OCI-LY7 (cell line): ENCODE data around the gene FAM13C. TPM values are rescaled to one million over a fixed set of nuclear protein-coding genes. Genes with fewer than 3 reads are reported as not detected.
"Not testable (repeated sequence)": the region's sequence is repeated elsewhere in the genome, so short reads cannot be mapped to it uniquely, and the experiment has no call there.

ENCODE experiments used
- Bru-seq: library from RNA; stranded (reverse); fragments of 400-500 nt; gene quantifications from one replicate; lab custom pipeline; 2021; lab: Mats Ljungman, UMichigan
- BruChase-seq, 2 experiments: library from RNA; stranded (reverse); fragments of 400-500 nt; gene quantifications; one replicate each; lab custom pipeline; 2021; lab: Mats Ljungman, UMichigan
- BruUV-seq: library from RNA; stranded (reverse); fragments of 400-500 nt; replicated peaks from 2 replicates; lab custom pipeline; 2021; lab: Mats Ljungman, UMichigan
- CTCF ChIA-PET: fragments of 300-600 bp; sonication (Branson Sonifier 250); formaldehyde crosslinking; loops from one replicate; lab custom pipeline; 2022; ENCODE audit warnings: antibody characterized with exemption; ENCODE audit not compliant: unreplicated experiment; lab: Charles Lee
- POLR2A ChIA-PET: fragments of 300-600 bp; sonication (Branson Sonifier 250); formaldehyde crosslinking; loops from one replicate; lab custom pipeline; 2022; ENCODE audit warnings: antibody characterized with exemption; lab: Charles Lee
- DNase-seq: peaks from one replicate; pipeline ENCODE4 v3.0.0-alpha.2; 2015; ENCODE audit warnings: low spot score
- H2AFZ ChIP-seq: fragments of 200-600 bp; sonication (generic), shearing (Covaris generic); 2 replicates; pipeline ENCODE4 v1.6.1; 2014; ENCODE audit warnings: mild to moderate bottlenecking, antibody characterized with exemption, low read length, moderate library complexity
- H3K27ac ChIP-seq: fragments of 200-600 bp; sonication (generic); 2 replicates; pipeline ENCODE4 v1.5.1; 2014; ENCODE audit warnings: mixed run types, low read depth, mild to moderate bottlenecking, moderate library complexity, low read length, inconsistent platforms; ENCODE audit not compliant: poor library complexity, severe bottlenecking
- H3K36me3 ChIP-seq: fragments of 200-600 bp; sonication (generic); 2 replicates; pipeline ENCODE4 v1.6.1; 2014; ENCODE audit warnings: mild to moderate bottlenecking, antibody characterized with exemption, low read length, moderate library complexity, mixed read lengths; ENCODE audit not compliant: insufficient read depth
- H3K4me1 ChIP-seq: fragments of 200-600 bp; sonication (generic); 2 replicates; pipeline ENCODE4 v1.5.1; 2014; ENCODE audit warnings: mild to moderate bottlenecking, low read length; ENCODE audit not compliant: insufficient read depth, poor library complexity, severe bottlenecking
- H3K4me2 ChIP-seq: fragments of 200-600 bp; sonication (generic); 2 replicates; pipeline ENCODE4 v1.6.1; 2014; ENCODE audit warnings: mild to moderate bottlenecking, low read length
- H3K4me3 ChIP-seq: fragments of 200-600 bp; sonication (generic); 2 replicates; pipeline ENCODE4 v1.5.1; 2014; ENCODE audit warnings: mild to moderate bottlenecking, low read depth, low read length; ENCODE audit not compliant: poor library complexity, severe bottlenecking
- H3K79me2 ChIP-seq: fragments of 200-600 bp; sonication (generic); 2 replicates; pipeline ENCODE4 v1.6.1; 2016; ENCODE audit warnings: low read depth, mild to moderate bottlenecking, low read length, moderate library complexity, mixed read lengths; ENCODE audit not compliant: insufficient read depth
- H3K9me2 ChIP-seq: fragments of 200-600 bp; sonication (generic); 2 replicates; pipeline ENCODE4 v1.6.1; 2016; ENCODE audit warnings: mild to moderate bottlenecking, low read length, mixed read lengths; ENCODE audit not compliant: insufficient read depth
- H3K9me3 ChIP-seq: fragments of 200-600 bp; sonication (generic); 2 replicates; pipeline ENCODE4 v1.6.1; 2014; ENCODE audit warnings: mild to moderate bottlenecking, mixed run types, low read length, mixed read lengths
- H4K20me1 ChIP-seq: fragments of 200-600 bp; sonication (generic); 2 replicates; pipeline ENCODE4 v1.6.1; 2014; ENCODE audit warnings: mild to moderate bottlenecking, antibody characterized with exemption, low read length, moderate library complexity, mixed read lengths; ENCODE audit not compliant: insufficient read depth
- EZH2phosphoT487 ChIP-seq: fragments of 200-600 bp; sonication (generic); IDR thresholded peaks from 2 replicates; pipeline ENCODE4 v1.6.1; 2018; ENCODE audit warnings: low read depth, borderline replicate concordance, mild to moderate bottlenecking, mixed run types, antibody characterized with exemption, low read length, moderate library complexity, mixed read lengths
- intact Hi-C: fragments of 100-400 bp; cut with micrococcal nuclease; formaldehyde crosslinking; loops from one replicate; pipeline ENCODE4 v1.10.0; 2022; ENCODE audit not compliant: unreplicated experiment
- long read RNA-seq: library from polyadenylated mRNA; stranded (forward); transcript quantifications from one replicate; pipeline ENCODE4 v2.0.0, GENCODE V29; 2022
- total RNA-seq, 2 experiments: library from RNA; depleted of rRNA in 1 of 2; stranded (reverse); fragments of >200 nt in 1 of 2; shearing (Covaris generic) in 1 of 2; gene quantifications; 2 replicates each; pipeline ENCODE4 v1.2.3, GENCODE V29; 2014 to 2022
- TF ChIP-seq, protein P1 (sequence below): fragments of 200-600 bp; sonication (generic); conservative IDR thresholded peaks from 2 replicates; pipeline ENCODE4 v1.5.1; 2014; ENCODE audit warnings: mild to moderate bottlenecking, antibody characterized with exemption, low read length, moderate library complexity, mixed read lengths

FAM13C gene
- not detected in 2 replicates for total RNA-seq (2014; rRNA removed; shearing (Covaris generic))
- not detected in 2 replicates for total RNA-seq (2022)
- not detected for Bru-seq, nascent RNA
- BruChase-seq, experiment 1, labeled RNA remaining after a 6-hour chase: not detected
- not detected for BruChase-seq, experiment 2, labeled RNA remaining after a 2-hour chase
- long read RNA-seq: 0 reads

GRCh38 chr10:59362144-59362958 is at the start of gene FAM13C:
TSS of gene FAM13C (minus strand) at chr10:59362549. CDS start at chr10:59362460, 89 bp downstream.
- no peak for TF ChIP-seq EZH2phosphoT487
- TF ChIP-seq, protein P1, sequence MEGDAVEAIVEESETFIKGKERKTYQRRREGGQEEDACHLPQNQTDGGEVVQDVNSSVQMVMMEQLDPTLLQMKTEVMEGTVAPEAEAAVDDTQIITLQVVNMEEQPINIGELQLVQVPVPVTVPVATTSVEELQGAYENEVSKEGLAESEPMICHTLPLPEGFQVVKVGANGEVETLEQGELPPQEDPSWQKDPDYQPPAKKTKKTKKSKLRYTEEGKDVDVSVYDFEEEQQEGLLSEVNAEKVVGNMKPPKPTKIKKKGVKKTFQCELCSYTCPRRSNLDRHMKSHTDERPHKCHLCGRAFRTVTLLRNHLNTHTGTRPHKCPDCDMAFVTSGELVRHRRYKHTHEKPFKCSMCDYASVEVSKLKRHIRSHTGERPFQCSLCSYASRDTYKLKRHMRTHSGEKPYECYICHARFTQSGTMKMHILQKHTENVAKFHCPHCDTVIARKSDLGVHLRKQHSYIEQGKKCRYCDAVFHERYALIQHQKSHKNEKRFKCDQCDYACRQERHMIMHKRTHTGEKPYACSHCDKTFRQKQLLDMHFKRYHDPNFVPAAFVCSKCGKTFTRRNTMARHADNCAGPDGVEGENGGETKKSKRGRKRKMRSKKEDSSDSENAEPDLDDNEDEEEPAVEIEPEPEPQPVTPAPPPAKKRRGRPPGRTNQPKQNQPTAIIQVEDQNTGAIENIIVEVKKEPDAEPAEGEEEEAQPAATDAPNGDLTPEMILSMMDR: no peak
- H3K79me2 ChIP-seq: no peaks in the 10 kb centered on the region
- H3K36me3 ChIP-seq: no peaks in the 10 kb centered on the region
- no peak within 1 kb of the TSS for H3K4me2 ChIP-seq
- H3K27ac ChIP-seq: no peak within 1 kb of the TSS
- no peak within 1 kb of the TSS for H3K4me3 ChIP-seq
- no peaks in the 10 kb centered on the region for H4K20me1 ChIP-seq
- H3K4me1 ChIP-seq: no peaks in the 10 kb centered on the region
- BruUV-seq: no TSS peak
- CTCF ChIA-PET: no interaction called here
- no peak within 1 kb of the TSS for H2AFZ ChIP-seq
- intact Hi-C loops: no loop called here
- no peaks in the 10 kb centered on the region for H3K9me3 ChIP-seq
- POLR2A ChIA-PET: no interaction called here
- no peak for DNase-seq
- H3K9me2 ChIP-seq: no peaks in the 10 kb centered on the region

GRCh38 chr10:59405235-59405634 is 42.9 kb upstream of the FAM13C start:
- Histone ChIP-seq H3K4me3 (no peak overlapping the region), H3K27ac (no peak overlapping the region), H3K9me2 (no peaks in the 10 kb centered on the region), H3K4me1 (no peaks in the 10 kb centered on the region), H3K4me2 (no peak overlapping the region), H4K20me1 (no peaks in the 10 kb centered on the region), H3K36me3 (no peaks in the 10 kb centered on the region), H3K9me3 (no peaks in the 10 kb centered on the region), H3K79me2 (no peaks in the 10 kb centered on the region), H2AFZ (no peak overlapping the region)
- intact Hi-C loops: no loop called here
- CTCF ChIA-PET: no interaction called here
- no peak for DNase-seq
- no TSS peak for BruUV-seq
- no peak for TF ChIP-seq EZH2phosphoT487
- TF ChIP-seq, protein P1: no peak
- POLR2A ChIA-PET: interaction anchor here (0.9 kb wide), 1 partner anchor 527 kb away, joined by 3 read pairs; no protein-coding TSS in a partner anchor

- no TSS peak for BruUV-seq
- Histone ChIP-seq H3K9me3 (no peaks in the 10 kb centered on the region), H3K36me3 (no peaks in the 10 kb centered on the region), H2AFZ (no peak overlapping the region), H3K79me2 (no peaks in the 10 kb centered on the region), H3K4me1 (no peaks in the 10 kb centered on the region), H3K27ac (no peak overlapping the region), H3K9me2 (no peaks in the 10 kb centered on the region), H3K4me2 (no peak overlapping the region), H3K4me3 (no peak overlapping the region), H4K20me1 (no peaks in the 10 kb centered on the region)
- ChIA-PET CTCF (no interaction called here), POLR2A (no interaction called here)
- intact Hi-C loops: no loop called here
- DNase-seq: no peak
- TF ChIP-seq EZH2phosphoT487: no peak
- TF ChIP-seq, protein P1: no peak
Observed at GRCh38 chr10:59400214-59400613, 37.9 kb upstream of the FAM13C start.

GRCh38 chr10:59399329-59399728 is 37.0 kb upstream of the FAM13C start:
- H3K36me3 ChIP-seq, BruUV-seq, H4K20me1 ChIP-seq, CTCF ChIA-PET, H2AFZ ChIP-seq, intact Hi-C loops, POLR2A ChIA-PET, DNase-seq, H3K4me3 ChIP-seq, H3K4me2 ChIP-seq, H3K27ac ChIP-seq, H3K9me2 ChIP-seq, H3K9me3 ChIP-seq, H3K79me2 ChIP-seq, H3K4me1 ChIP-seq: not testable (repeated sequence)
